ENCODE data around the gene BSN. TPM values are rescaled to one million over a fixed set of nuclear protein-coding genes. Genes with fewer than 3 reads are reported as not detected.
"Not testable (repeated sequence)": the region's sequence is repeated elsewhere in the genome, so short reads cannot be mapped to it uniquely, and the experiment has no call there.

Gene BSN
- total and polyA plus RNA-seq, 11 donors, result 0.12 to 1.6 (median 0.75) TPM

GRCh38 chr3:49680493-49681231 is 126.4 kb downstream of the BSN start:
- DNase-seq (no peak), ATAC-seq (no peak)
- TF ChIP-seq POLR2A (IDR thresholded peaks at IDR 0.05) (no peak), CTCF (IDR thresholded peaks at IDR 0.05) (no peak)
- Histone ChIP-seq H3K4me1 (peaks cover 0 to under 1% (median 0%) of the 10 kb centered on the region in 12 donors), H3K36me3 (peaks cover 0 to 89% (median 82%) of the 10 kb centered on the region in 9 donors), H3K4me3 (no peak overlapping the region), H3K27me3 (no peaks in the 10 kb centered on the region), H3K9me3 (no peaks in the 10 kb centered on the region), H3K27ac (no peak overlapping the region)
- WGBS, 4 donors, result 84 to 89% (median 87%) methylated on average over 4 to 7 of the region's 7 CpGs
- intact Hi-C loops (cut with DNase I), result no loop called here

- DNase-seq (no peak), ATAC-seq (no peak)
- intact Hi-C loops (cut with DNase I), result no loop called here
- Histone ChIP-seq H3K27ac (no peak overlapping the region), H3K4me3 (no peak overlapping the region), H3K4me1 (peaks cover 0 to 4% (median 0%) of the 10 kb centered on the region in 12 donors), H3K36me3 (peaks cover 0 to 85% (median 78%) of the 10 kb centered on the region in 9 donors), H3K9me3 (no peaks in the 10 kb centered on the region), H3K27me3 (no peaks in the 10 kb centered on the region)
- TF ChIP-seq POLR2A (IDR thresholded peaks at IDR 0.05), result no peak
- TF ChIP-seq CTCF (IDR thresholded peaks at IDR 0.05), result no peak
- 88 to 100% (median 96%) methylated on average over 1 to 2 of the region's 2 CpGs for WGBS, 4 donors
These were observed 126.9 kb downstream of the BSN start for GRCh38 chr3:49681232-49681522.

- Histone ChIP-seq H3K36me3 (peaks cover 0 to 81% (median 75%) of the 10 kb centered on the region in 9 donors), H3K4me3 (no peak overlapping the region), H3K27me3 (no peaks in the 10 kb centered on the region), H3K27ac (no peak overlapping the region), H3K9me3 (no peaks in the 10 kb centered on the region), H3K4me1 (peaks cover 0 to 7% (median 0%) of the 10 kb centered on the region in 12 donors)
- DNase-seq (no peak), ATAC-seq (no peak)
- 74 to 88% (median 76%) methylated on average over 4 of the region's 4 CpGs for WGBS, 4 donors
- intact Hi-C loops (cut with DNase I), result no loop called here
- TF ChIP-seq POLR2A (IDR thresholded peaks at IDR 0.05), result no peak
These were observed 127.3 kb downstream of the BSN start for GRCh38 chr3:49681543-49681942.

GRCh38 chr3:49683162-49683561 is 128.9 kb downstream of the BSN start:
- ATAC-seq, result no peak
- intact Hi-C loops (cut with DNase I), result no loop called here
- H3K27me3 ChIP-seq, result no peaks in the 10 kb centered on the region

GRCh38 chr3:49684453-49684852 is 130.2 kb downstream of the BSN start:
- DNase-seq; ATAC-seq; intact Hi-C loops (cut with DNase I); H3K27me3 ChIP-seq; H3K4me3 ChIP-seq; H3K27ac ChIP-seq; H3K9me3 ChIP-seq: not testable (repeated sequence)
- Histone ChIP-seq H3K36me3 (peaks cover 0 to 52% (median 45%) of the 10 kb centered on the region in 9 donors), H3K4me1 (peaks cover 4 to 29% (median 11%) of the 10 kb centered on the region in 12 donors)
- 89 to 100% (median 94%) methylated on average over 1 to 2 of the region's 2 CpGs for WGBS, 4 donors

More at GRCh38 chr3:49683162-49683561, 128.9 kb downstream of the BSN start:
- WGBS, 4 donors, result 81 to 85% (median 85%) methylated on average over 6 of the region's 6 CpGs
- Histone ChIP-seq H3K36me3 (peaks cover 0 to 65% (median 58%) of the 10 kb centered on the region in 9 donors), H3K4me3 (no peak overlapping the region), H3K9me3 (no peaks in the 10 kb centered on the region), H3K27ac (no peak overlapping the region), H3K4me1 (peaks cover 0 to 19% (median 3%) of the 10 kb centered on the region in 12 donors)
- TF ChIP-seq CTCF (IDR thresholded peaks at IDR 0.05), result no peak
- TF ChIP-seq POLR2A (IDR thresholded peaks at IDR 0.05), result no peak
- no peak for DNase-seq

- peaks cover 5 to 33% (median 13%) of the 10 kb centered on the region in 12 donors for H3K4me1 ChIP-seq
- H3K27ac ChIP-seq; H3K27me3 ChIP-seq; H3K9me3 ChIP-seq; intact Hi-C loops (cut with DNase I); H3K4me3 ChIP-seq; ATAC-seq; DNase-seq: not testable (repeated sequence)
- 90 to 95% (median 94%) methylated on average over 8 to 10 of the region's 10 CpGs for WGBS, 4 donors
- peaks cover 0 to 46% (median 39%) of the 10 kb centered on the region in 9 donors for H3K36me3 ChIP-seq
These were observed 130.8 kb downstream of the BSN start for GRCh38 chr3:49685103-49685502.

- H3K9me3 ChIP-seq; H3K4me3 ChIP-seq; intact Hi-C loops (cut with DNase I); H3K27ac ChIP-seq; DNase-seq; H3K27me3 ChIP-seq; ATAC-seq: not testable (repeated sequence)
- H3K4me1 ChIP-seq, result peaks cover 5 to 40% (median 20%) of the 10 kb centered on the region in 12 donors
- H3K36me3 ChIP-seq, result peaks cover 0 to 38% (median 32%) of the 10 kb centered on the region in 9 donors
- WGBS, 4 donors, result 25 to 36% (median 27%) methylated on average over 10 to 35 of the region's 36 CpGs; no CpG with 5 or more reads in 1 of the 4 donors
These were observed 131.6 kb downstream of the BSN start for GRCh38 chr3:49685846-49686245.

GRCh38 chr3:49686346-49686745 is 132.1 kb downstream of the BSN start:
- peak in 3 of 4 donors; percentile 0 to 3 (median 2) for ATAC-seq
- DNase-seq; H3K9me3 ChIP-seq; H3K27ac ChIP-seq; H3K27me3 ChIP-seq; intact Hi-C loops (cut with DNase I): not testable (repeated sequence)
- Histone ChIP-seq H3K36me3 (peaks cover 0 to 34% (median 27%) of the 10 kb centered on the region in 9 donors), H3K4me3 (peak overlapping the region in 10 of 12 donors; percentile 8 to 46 (median 31)), H3K4me1 (peaks cover 5 to 45% (median 24%) of the 10 kb centered on the region in 12 donors)
- 1 to 5% (median 3%) methylated on average over 13 to 25 of the region's 29 CpGs; no CpG with 5 or more reads in 1 of the 4 donors for WGBS, 4 donors

All from heart left ventricle (tissue), 16 donors.